Panc1 (cell line): ENCODE results near the gene CCN5.

Experiments
- POLR2AphosphoS5 ChIP-seq: IDR thresholded peaks from 2 replicates; pipeline ENCODE4 v1.6.1; 2012; ENCODE audit warnings: mild to moderate bottlenecking, low read depth, low read length, moderate library complexity
- SIN3A ChIP-seq: IDR thresholded peaks from 2 replicates; pipeline ENCODE4 v1.6.1; 2012; ENCODE audit warnings: low read depth, mild to moderate bottlenecking, low read length, moderate library complexity, borderline replicate concordance; ENCODE audit not compliant: insufficient read depth
- TCF7L2 ChIP-seq: IDR thresholded peaks from 2 replicates; pipeline ENCODE4 v1.6.1; 2011; ENCODE audit warnings: mild to moderate bottlenecking, low read depth, low read length, inconsistent platforms
- TF ChIP-seq, protein P1 (sequence below): fragments of 450-650 bp; IDR thresholded peaks from 2 replicates; pipeline ENCODE4 v1.5.1; 2017; ENCODE audit warnings: mild to moderate bottlenecking
- TF ChIP-seq, protein P2 (sequence below), 2 experiments: IDR thresholded peaks; 2 replicates each; pipeline ENCODE4 v1.6.1; 2011 to 2012; ENCODE audit warnings: low read depth in 2 of 2, control low read depth in 1 of 2, low read length in 1 of 2, mild to moderate bottlenecking in 1 of 2, moderate library complexity in 1 of 2; ENCODE audit not compliant: insufficient read depth in 1 of 2

DNA sequence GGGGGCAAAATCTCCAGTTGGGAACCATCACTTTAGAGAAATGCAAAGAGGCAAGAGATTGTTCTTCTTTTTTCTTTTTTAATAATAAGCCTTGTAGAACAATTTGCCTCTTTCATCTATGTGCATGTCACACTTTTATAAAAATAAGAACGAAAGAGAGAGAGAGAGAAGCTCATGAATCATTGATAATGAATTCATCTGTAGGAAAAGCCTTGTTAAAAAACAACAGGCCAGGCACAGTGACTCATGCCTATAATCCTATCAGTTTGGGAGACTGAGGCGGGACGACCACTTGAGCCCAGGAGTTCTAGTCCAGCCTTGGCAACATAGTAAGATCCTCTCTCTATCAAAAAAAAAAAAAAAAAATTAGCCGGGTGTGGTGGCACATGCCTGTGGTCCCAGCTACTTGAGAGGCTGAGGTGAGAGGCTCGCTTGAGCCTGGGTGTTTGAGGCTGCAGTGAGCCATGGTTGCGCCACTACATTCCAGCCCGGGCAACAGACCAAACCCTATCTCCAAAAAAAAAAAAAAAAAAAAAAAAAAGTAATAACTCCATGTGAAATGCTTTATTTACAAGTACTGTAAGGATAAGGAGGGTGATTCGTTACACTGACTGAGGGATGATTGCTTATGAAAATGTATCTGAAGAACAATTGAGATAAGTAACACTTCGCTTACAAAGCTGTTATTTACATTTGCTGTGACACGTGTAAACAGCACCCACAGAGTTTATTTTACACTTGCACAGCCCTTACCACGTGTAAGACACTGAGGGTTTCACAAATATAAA, 6.0 kb downstream of the CCN5 start:
- no peak for TF ChIP-seq POLR2AphosphoS5
- TF ChIP-seq, protein P1, sequence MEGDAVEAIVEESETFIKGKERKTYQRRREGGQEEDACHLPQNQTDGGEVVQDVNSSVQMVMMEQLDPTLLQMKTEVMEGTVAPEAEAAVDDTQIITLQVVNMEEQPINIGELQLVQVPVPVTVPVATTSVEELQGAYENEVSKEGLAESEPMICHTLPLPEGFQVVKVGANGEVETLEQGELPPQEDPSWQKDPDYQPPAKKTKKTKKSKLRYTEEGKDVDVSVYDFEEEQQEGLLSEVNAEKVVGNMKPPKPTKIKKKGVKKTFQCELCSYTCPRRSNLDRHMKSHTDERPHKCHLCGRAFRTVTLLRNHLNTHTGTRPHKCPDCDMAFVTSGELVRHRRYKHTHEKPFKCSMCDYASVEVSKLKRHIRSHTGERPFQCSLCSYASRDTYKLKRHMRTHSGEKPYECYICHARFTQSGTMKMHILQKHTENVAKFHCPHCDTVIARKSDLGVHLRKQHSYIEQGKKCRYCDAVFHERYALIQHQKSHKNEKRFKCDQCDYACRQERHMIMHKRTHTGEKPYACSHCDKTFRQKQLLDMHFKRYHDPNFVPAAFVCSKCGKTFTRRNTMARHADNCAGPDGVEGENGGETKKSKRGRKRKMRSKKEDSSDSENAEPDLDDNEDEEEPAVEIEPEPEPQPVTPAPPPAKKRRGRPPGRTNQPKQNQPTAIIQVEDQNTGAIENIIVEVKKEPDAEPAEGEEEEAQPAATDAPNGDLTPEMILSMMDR, result no peak
- TF ChIP-seq TCF7L2, result no peak
- TF ChIP-seq, protein P2, sequence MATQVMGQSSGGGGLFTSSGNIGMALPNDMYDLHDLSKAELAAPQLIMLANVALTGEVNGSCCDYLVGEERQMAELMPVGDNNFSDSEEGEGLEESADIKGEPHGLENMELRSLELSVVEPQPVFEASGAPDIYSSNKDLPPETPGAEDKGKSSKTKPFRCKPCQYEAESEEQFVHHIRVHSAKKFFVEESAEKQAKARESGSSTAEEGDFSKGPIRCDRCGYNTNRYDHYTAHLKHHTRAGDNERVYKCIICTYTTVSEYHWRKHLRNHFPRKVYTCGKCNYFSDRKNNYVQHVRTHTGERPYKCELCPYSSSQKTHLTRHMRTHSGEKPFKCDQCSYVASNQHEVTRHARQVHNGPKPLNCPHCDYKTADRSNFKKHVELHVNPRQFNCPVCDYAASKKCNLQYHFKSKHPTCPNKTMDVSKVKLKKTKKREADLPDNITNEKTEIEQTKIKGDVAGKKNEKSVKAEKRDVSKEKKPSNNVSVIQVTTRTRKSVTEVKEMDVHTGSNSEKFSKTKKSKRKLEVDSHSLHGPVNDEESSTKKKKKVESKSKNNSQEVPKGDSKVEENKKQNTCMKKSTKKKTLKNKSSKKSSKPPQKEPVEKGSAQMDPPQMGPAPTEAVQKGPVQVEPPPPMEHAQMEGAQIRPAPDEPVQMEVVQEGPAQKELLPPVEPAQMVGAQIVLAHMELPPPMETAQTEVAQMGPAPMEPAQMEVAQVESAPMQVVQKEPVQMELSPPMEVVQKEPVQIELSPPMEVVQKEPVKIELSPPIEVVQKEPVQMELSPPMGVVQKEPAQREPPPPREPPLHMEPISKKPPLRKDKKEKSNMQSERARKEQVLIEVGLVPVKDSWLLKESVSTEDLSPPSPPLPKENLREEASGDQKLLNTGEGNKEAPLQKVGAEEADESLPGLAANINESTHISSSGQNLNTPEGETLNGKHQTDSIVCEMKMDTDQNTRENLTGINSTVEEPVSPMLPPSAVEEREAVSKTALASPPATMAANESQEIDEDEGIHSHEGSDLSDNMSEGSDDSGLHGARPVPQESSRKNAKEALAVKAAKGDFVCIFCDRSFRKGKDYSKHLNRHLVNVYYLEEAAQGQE (IDR thresholded peaks at IDR 0.05; ENCODE audit: insufficient read depth in 1 of 2, low read depth in 2 of 2, low read length in 1 of 2), result no peak
- TF ChIP-seq SIN3A, result no peak
